Natural killer cell (primary cell): Measurements from ENCODE around the gene SORBS1. TPM values are rescaled to one million over a fixed set of nuclear protein-coding genes. Genes with fewer than 3 reads are reported as not detected.

Experiments
- ATAC-seq, 3 donors: fragments of 150-1000 bp in 2 of 3; fragments of 200-7000 bp in 1 of 3; cut with Tn5 transposase; 1 replicate in 1 of 3; 2 replicates in 2 of 3; pipeline ENCODE4 v1.10.0; 2021; ENCODE audit warnings: mild to moderate bottlenecking in 2 of 3, moderate library complexity in 2 of 3
- DNase-seq, 2 donors: peaks; one replicate each; pipeline versions ENCODE4 v3.0.0 to v3.0.0-alpha.2; 2013 to 2021; ENCODE audit warnings: mixed read lengths in 1 of 2
- H3K27ac ChIP-seq: one replicate; pipeline ENCODE4 v1.5.1; 2013; ENCODE audit warnings: mild to moderate bottlenecking, low read length
- H3K27me3 ChIP-seq: one replicate; pipeline ENCODE4 v1.6.1; 2013; ENCODE audit warnings: low read length; ENCODE audit not compliant: control insufficient read depth, insufficient read depth
- H3K36me3 ChIP-seq: one replicate; pipeline ENCODE4 v1.6.1; 2013; ENCODE audit warnings: low read length; ENCODE audit not compliant: control insufficient read depth, insufficient read depth
- H3K4me1 ChIP-seq: one replicate; pipeline ENCODE4 v1.6.1; 2013; ENCODE audit warnings: low read length; ENCODE audit not compliant: control insufficient read depth, insufficient read depth
- H3K4me3 ChIP-seq: one replicate; pipeline ENCODE4 v1.5.1; 2013; ENCODE audit warnings: low read length
- H3K9me3 ChIP-seq: one replicate; pipeline ENCODE4 v1.6.1; 2013; ENCODE audit warnings: low read length; ENCODE audit not compliant: control insufficient read depth, insufficient read depth
- H3K27ac Mint-ChIP-seq, 2 donors: one replicate each; pipeline ENCODE4 v1.8.0; 2022; ENCODE audit warnings: mild to moderate bottlenecking in 2 of 2, mixed read lengths in 2 of 2, moderate library complexity in 1 of 2
- H3K27me3 Mint-ChIP-seq, 2 donors: one replicate each; pipeline ENCODE4 v1.8.0; 2022; ENCODE audit warnings: low read depth in 2 of 2, mixed read lengths in 2 of 2
- H3K36me3 Mint-ChIP-seq: one replicate; pipeline ENCODE4 v1.8.0; 2022; ENCODE audit warnings: mixed read lengths
- H3K4me1 Mint-ChIP-seq, 2 donors: one replicate each; pipeline ENCODE4 v1.8.0; 2022; ENCODE audit warnings: mixed read lengths in 2 of 2
- H3K4me3 Mint-ChIP-seq: one replicate; pipeline ENCODE4 v1.8.0; 2022; ENCODE audit warnings: mild to moderate bottlenecking, moderate library complexity, mixed read lengths
- H3K9me3 Mint-ChIP-seq, 2 donors: one replicate each; pipeline ENCODE4 v1.8.0; 2022; ENCODE audit warnings: mixed read lengths in 2 of 2
- WGBS: methylation state at CpG from one replicate; pipeline ENCODE4 v1.1.7; 2013; ENCODE audit warnings: missing lambda C conversion rate; ENCODE audit not compliant: insufficient coverage; 5-methylcytosine and 5-hydroxymethylcytosine counted together
- intact Hi-C: fragments of 100-400 bp; cut with micrococcal nuclease; formaldehyde crosslinking; loops from one replicate; pipeline ENCODE4 v1.14.2; 2022
- total RNA-seq, 4 donors: library from RNA; stranded (reverse); fragments of 120-200 nt in 1 of 4; gene quantifications; one replicate each; pipeline versions ENCODE4 v1.2.3 to v1.2.4, GENCODE V29; 2013 to 2022
- TF ChIP-seq, protein P1 (sequence below): fragments of 200-600 bp; IDR thresholded peaks from one replicate; pipeline ENCODE4 v1.8.0; 2022; ENCODE audit warnings: antibody characterized with exemption

SORBS1 gene
- total RNA-seq, 3 donors from 2014 or later (not counting 1 experiment from before 2014, with no cell fraction given), result 2.4 to 5.4 (median 2.8) TPM

DNA sequence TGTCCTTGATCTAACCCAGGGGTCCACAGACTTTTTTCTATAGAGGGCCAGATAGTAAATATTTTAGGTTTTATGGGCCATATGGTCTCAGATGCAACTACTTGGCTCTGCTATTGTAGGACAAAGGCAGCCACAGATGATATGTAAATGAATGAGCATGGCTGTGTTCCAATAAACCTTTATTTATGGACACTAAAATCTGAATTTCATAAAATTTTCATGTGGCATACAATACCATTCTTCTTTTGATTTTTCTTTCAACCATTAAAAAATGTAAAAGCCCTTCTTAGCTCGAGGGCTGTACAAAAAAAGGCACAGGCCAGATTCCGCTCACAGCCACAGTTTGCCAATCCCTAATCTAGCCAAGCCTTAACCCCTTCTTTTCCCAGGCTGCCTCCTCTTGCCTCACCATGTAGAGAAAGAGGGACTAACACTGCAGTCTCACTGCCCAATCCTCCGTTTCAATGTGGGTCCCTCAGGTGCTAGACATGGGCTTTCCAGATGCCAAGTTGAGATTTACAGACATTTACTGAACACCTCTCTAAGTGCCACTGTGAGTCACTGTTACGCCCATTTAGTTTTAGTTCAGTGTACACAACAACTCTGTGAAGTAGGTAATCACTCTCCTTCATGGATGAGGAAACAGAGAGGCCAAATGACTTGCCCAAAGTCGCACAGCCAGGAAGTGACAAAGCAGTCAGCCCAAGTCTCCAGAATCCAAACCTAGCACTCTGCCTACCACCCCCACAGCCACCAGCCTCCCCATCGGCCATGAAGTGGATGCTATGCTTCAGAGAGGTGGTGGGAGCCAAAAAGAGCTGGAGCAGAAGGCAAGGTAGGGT is 137.8 kb downstream of the SORBS1 start:
- H3K27me3 ChIP-seq, result no peaks in the 10 kb centered on the region
- Mint-ChIP-seq H3K36me3 (no peaks in the 10 kb centered on the region), H3K9me3 (no peaks in the 10 kb centered on the region), H3K27ac (no peak overlapping the region), H3K27me3 (peaks cover 0 to 5% of the 10 kb centered on the region in 2 donors), H3K4me1 (no peaks in the 10 kb centered on the region), H3K4me3 (no peak overlapping the region)
- 88% methylated on average over 5 of the region's 6 CpGs for WGBS
- TF ChIP-seq, protein P1, sequence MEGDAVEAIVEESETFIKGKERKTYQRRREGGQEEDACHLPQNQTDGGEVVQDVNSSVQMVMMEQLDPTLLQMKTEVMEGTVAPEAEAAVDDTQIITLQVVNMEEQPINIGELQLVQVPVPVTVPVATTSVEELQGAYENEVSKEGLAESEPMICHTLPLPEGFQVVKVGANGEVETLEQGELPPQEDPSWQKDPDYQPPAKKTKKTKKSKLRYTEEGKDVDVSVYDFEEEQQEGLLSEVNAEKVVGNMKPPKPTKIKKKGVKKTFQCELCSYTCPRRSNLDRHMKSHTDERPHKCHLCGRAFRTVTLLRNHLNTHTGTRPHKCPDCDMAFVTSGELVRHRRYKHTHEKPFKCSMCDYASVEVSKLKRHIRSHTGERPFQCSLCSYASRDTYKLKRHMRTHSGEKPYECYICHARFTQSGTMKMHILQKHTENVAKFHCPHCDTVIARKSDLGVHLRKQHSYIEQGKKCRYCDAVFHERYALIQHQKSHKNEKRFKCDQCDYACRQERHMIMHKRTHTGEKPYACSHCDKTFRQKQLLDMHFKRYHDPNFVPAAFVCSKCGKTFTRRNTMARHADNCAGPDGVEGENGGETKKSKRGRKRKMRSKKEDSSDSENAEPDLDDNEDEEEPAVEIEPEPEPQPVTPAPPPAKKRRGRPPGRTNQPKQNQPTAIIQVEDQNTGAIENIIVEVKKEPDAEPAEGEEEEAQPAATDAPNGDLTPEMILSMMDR, result no peak
- no peaks in the 10 kb centered on the region for H3K4me1 ChIP-seq
- H3K9me3 ChIP-seq, result no peaks in the 10 kb centered on the region
- ATAC-seq (no peak), DNase-seq (no peak)
- no peaks in the 10 kb centered on the region for H3K36me3 ChIP-seq
- intact Hi-C loops, result no loop called here
- H3K4me3 ChIP-seq, result no peak overlapping the region
- H3K27ac ChIP-seq, result no peak overlapping the region

DNA sequence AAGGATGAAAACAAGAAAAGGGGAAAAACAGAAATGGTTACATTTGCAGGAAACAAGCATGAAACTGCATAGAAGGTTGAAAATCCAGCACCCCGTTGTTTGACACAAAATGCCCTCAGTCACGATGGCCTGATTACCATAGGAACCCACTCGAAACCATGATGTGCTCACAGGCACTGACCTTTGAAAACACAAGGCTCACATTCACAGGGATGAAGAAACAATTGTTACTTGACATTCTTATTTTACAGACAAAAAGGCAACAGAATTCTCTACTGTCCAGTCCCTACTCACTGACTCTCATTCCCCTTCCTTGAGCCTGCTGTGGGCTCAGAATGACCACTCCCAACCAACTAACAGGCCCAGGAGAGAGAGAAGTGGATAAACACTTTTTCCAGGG is 138.9 kb downstream of the SORBS1 start:
- WGBS, result 86% methylated on average over 3 of the region's 3 CpGs
- intact Hi-C loops, result no loop called here
- H3K36me3 ChIP-seq, result no peaks in the 10 kb centered on the region
- no peak overlapping the region for H3K4me3 Mint-ChIP-seq
- H3K27me3 ChIP-seq, result no peaks in the 10 kb centered on the region
- H3K27me3 Mint-ChIP-seq, result peaks cover 0 to 5% of the 10 kb centered on the region in 2 donors
- no peaks in the 10 kb centered on the region for H3K36me3 Mint-ChIP-seq
- no peak overlapping the region for H3K27ac ChIP-seq
- no peak overlapping the region for H3K27ac Mint-ChIP-seq
- no peak for DNase-seq
- ATAC-seq, result no peak
- H3K4me1 Mint-ChIP-seq, result no peaks in the 10 kb centered on the region
- no peaks in the 10 kb centered on the region for H3K9me3 ChIP-seq
- no peaks in the 10 kb centered on the region for H3K4me1 ChIP-seq
- no peaks in the 10 kb centered on the region for H3K9me3 Mint-ChIP-seq
- TF ChIP-seq, protein P1, result no peak
- H3K4me3 ChIP-seq, result no peak overlapping the region

GRCh38 chr10:95421782-95422181 is 139.4 kb downstream of the SORBS1 start:
- H3K9me3 Mint-ChIP-seq, result no peaks in the 10 kb centered on the region
- H3K27ac Mint-ChIP-seq, result no peak overlapping the region
- no peaks in the 10 kb centered on the region for H3K4me1 Mint-ChIP-seq
- H3K27me3 ChIP-seq, result no peaks in the 10 kb centered on the region
- H3K4me3 ChIP-seq, result no peak overlapping the region
- peaks cover 0 to 5% of the 10 kb centered on the region in 2 donors for H3K27me3 Mint-ChIP-seq
- no peaks in the 10 kb centered on the region for H3K4me1 ChIP-seq
- intact Hi-C loops, result no loop called here
- TF ChIP-seq, protein P1, result no peak
- no peaks in the 10 kb centered on the region for H3K36me3 Mint-ChIP-seq
- no peak for ATAC-seq
- no peak overlapping the region for H3K4me3 Mint-ChIP-seq
- 95% methylated on average over 3 of the region's 3 CpGs for WGBS
- H3K27ac ChIP-seq, result no peak overlapping the region
- no peaks in the 10 kb centered on the region for H3K36me3 ChIP-seq
- DNase-seq, result no peak
- H3K9me3 ChIP-seq, result no peaks in the 10 kb centered on the region
